Heart right ventricle (tissue), 16 donors: Measurements from ENCODE around the gene ERF. TPM values are rescaled to one million over a fixed set of nuclear protein-coding genes. Genes with fewer than 3 reads are reported as not detected.

Experiments
- ATAC-seq, 8 donors: fragments of 200-7000 bp; cut with Tn5 transposase; one replicate each; pipeline ENCODE4 v1.9.1; 2020; ENCODE audit warnings: mild to moderate bottlenecking in 8 of 8, moderate library complexity in 8 of 8, moderate number of reproducible peaks in 1 of 8
- DNase-seq, 2 donors: peaks; one replicate each; pipeline ENCODE4 v3.0.0-alpha.2; 2020
- H3K27ac ChIP-seq, 10 donors: fragments of 200-600 bp; sonication (generic) in 2 of 10; one replicate each; pipeline versions ENCODE4 v1.5.0 to v1.8.0; 2020 to 2022; ENCODE audit warnings: mild to moderate bottlenecking in 3 of 10
- H3K27me3 ChIP-seq, 7 donors: fragments of 200-600 bp; one replicate each; pipeline ENCODE4 v1.8.0; 2021 to 2022; ENCODE audit warnings: mild to moderate bottlenecking in 2 of 7
- H3K36me3 ChIP-seq, 9 donors: fragments of 200-600 bp; sonication (generic) in 1 of 9; one replicate each; pipeline versions ENCODE4 v1.5.0 to v1.8.0; 2020 to 2022; ENCODE audit warnings: mild to moderate bottlenecking in 2 of 9
- H3K4me1 ChIP-seq, 9 donors: fragments of 200-600 bp; sonication (generic) in 1 of 9; one replicate each; pipeline versions ENCODE4 v1.5.0 to v1.8.0; 2020 to 2022; ENCODE audit warnings: mild to moderate bottlenecking in 4 of 9
- H3K4me3 ChIP-seq, 10 donors: fragments of 200-600 bp; sonication (generic) in 2 of 10; one replicate each; pipeline versions ENCODE4 v1.5.0 to v1.8.0; 2020 to 2022; ENCODE audit warnings: mild to moderate bottlenecking in 7 of 10, moderate library complexity in 2 of 10
- H3K9me3 ChIP-seq, 11 donors: fragments of 200-600 bp in 10 of 11; sonication (generic) in 2 of 11; one replicate each; pipeline versions ENCODE4 v1.5.0 to v1.8.0; 2013 to 2022; ENCODE audit warnings: mild to moderate bottlenecking in 2 of 11, control low read depth in 1 of 11, moderate library complexity in 1 of 11
- WGBS, 2 donors: extraction: QIAGEN DNeasy Blood & Tissue Kit; methylation state at CpG; one replicate each; pipeline ENCODE4 v1.1.7; 2013; ENCODE audit warnings: inconsistent platforms in 1 of 2; 5-methylcytosine and 5-hydroxymethylcytosine counted together
- intact Hi-C, 10 donors: fragments of 100-400 bp; cut with DNase I; formaldehyde crosslinking; loops; one replicate each; pipeline versions ENCODE4 v1.11.1 to v1.14.2; 2022
- polyA plus RNA-seq, 2 donors: library from polyadenylated mRNA; stranded (reverse); fragments of 200-250 nt; gene quantifications; one replicate each; pipeline ENCODE4 v1.2.3, GENCODE V29; 2013
- total RNA-seq, 10 donors: library from RNA; stranded (reverse); fragmentation: NEBNext Ultra II Directional in 3 of 10; extraction: Animal tissue kit (Norgen Biotek cat#: 25700) in 3 of 10; gene quantifications; one replicate each; pipeline versions ENCODE4 v1.2.1 to v1.2.4, GENCODE V29; 2021 to 2023
- TF ChIP-seq, protein P1 (sequence below), 9 donors: fragments of 200-600 bp; sonication (generic) in 2 of 9; IDR thresholded peaks; one replicate each; pipeline versions ENCODE4 v1.5.0 to v1.8.0; 2021 to 2022; ENCODE audit warnings: antibody characterized with exemption in 9 of 9, mild to moderate bottlenecking in 5 of 9, moderate library complexity in 1 of 9
- donor health status: Arrhythmogenic right ventricular cardiomyopathy.
- donor health status: ischemic (EF 13 %, LVEDD 7.1; RV severe dilation, severe dysfunction).
- donor health status: healthy with polysubstance abuse.
- donor health status: DM: no; HTN: yes; CAD: no.
- donor health status: DM: no; HTN: no; CAD: no.
- donor health status: ischemic (EF 25% LVEDD 6.9; RV normal size, moderate dysfunction).
- donor health status: ischemic (EF 25% LVEDD 5.7; RV mildly dilated, moderate dysfunction).
- donor health status: healthy.
- donor health status: DM: yes; HTN: yes; CAD: no.
- donor health status: Ischemic cardiomyopathy.
- donor health status: ischemic (EF 35%, LVEDD 5.7; RV mildly dilated, moderate dysfunction).
- donor health status: nonischemic (EF 11% LVEDD 7.7; RV severe dilation, severe dysfunction).
- donor health status: DM: yes; HTN: yes; CAD: no.
- donor health status: PGD.
- donor health status: ischemic (EF 29% LVEDD 5.4; RV normal size, mild dysfunction).
- donor health status: nonischemic (EF 23%, LVEDD 6.1; RV moderate dilation, normal function).

Gene ERF
- total and polyA plus RNA-seq, 12 donors: 29.8 to 49.0 (median 32.9) TPM

DNA sequence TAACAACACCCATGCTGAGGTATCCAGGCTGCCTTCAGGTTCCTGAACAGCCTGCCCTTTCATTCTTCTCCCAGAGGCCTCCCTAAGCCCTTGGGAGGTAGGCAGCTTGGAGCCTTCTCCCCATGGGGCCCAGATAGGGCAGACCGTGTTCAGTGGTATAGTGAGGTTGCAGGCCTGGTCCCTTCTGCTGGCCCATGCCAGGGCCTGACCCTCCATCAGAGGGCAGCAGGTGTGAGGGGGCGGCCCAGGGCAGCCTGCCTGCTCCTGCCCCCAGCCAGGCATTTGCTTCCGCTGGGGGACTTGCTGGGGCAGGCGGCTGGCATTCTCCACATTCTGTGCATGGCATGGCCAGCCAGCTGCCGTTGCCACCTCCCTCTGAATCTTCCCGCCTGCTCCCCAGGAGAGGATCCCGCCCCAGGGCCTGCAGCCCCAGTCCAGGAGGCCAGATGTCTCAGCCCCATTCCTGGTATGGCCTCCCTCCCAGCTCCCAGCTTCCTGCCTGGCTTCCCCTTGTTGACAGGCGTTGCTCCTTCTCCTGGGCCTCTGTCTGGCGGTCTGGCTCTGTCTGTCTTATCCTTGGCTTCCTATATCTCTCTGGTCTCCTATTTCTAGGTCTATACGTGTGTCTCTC lies 23.0 kb upstream of the ERF start:
- peaks cover 0 to 38% (median 18%) of the 10 kb centered on the region in 9 donors for H3K36me3 ChIP-seq
- H3K27ac ChIP-seq: peak overlapping the region; percentile 31 to 99 (median 96)
- peak in 1 of 2 donors; percentile 40 for DNase-seq
- TF ChIP-seq, protein P1, sequence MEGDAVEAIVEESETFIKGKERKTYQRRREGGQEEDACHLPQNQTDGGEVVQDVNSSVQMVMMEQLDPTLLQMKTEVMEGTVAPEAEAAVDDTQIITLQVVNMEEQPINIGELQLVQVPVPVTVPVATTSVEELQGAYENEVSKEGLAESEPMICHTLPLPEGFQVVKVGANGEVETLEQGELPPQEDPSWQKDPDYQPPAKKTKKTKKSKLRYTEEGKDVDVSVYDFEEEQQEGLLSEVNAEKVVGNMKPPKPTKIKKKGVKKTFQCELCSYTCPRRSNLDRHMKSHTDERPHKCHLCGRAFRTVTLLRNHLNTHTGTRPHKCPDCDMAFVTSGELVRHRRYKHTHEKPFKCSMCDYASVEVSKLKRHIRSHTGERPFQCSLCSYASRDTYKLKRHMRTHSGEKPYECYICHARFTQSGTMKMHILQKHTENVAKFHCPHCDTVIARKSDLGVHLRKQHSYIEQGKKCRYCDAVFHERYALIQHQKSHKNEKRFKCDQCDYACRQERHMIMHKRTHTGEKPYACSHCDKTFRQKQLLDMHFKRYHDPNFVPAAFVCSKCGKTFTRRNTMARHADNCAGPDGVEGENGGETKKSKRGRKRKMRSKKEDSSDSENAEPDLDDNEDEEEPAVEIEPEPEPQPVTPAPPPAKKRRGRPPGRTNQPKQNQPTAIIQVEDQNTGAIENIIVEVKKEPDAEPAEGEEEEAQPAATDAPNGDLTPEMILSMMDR (IDR thresholded peaks at IDR 0.05): no peak
- H3K27me3 ChIP-seq: no peaks in the 10 kb centered on the region
- intact Hi-C loops: loop anchor here in 6 of 10 donors (2.0 kb wide), 2 partner anchors 31 to 33 kb away; no protein-coding TSS in a partner anchor
- H3K4me3 ChIP-seq: peak overlapping the region in 5 of 10 donors; percentile 4 to 89 (median 13)
- no peaks in the 10 kb centered on the region for H3K9me3 ChIP-seq
- H3K4me1 ChIP-seq: peaks cover 48 to 86% (median 75%) of the 10 kb centered on the region in 9 donors
- no peak for ATAC-seq
- 16 to 25% methylated on average over 10 of the region's 10 CpGs for WGBS, 2 donors

DNA sequence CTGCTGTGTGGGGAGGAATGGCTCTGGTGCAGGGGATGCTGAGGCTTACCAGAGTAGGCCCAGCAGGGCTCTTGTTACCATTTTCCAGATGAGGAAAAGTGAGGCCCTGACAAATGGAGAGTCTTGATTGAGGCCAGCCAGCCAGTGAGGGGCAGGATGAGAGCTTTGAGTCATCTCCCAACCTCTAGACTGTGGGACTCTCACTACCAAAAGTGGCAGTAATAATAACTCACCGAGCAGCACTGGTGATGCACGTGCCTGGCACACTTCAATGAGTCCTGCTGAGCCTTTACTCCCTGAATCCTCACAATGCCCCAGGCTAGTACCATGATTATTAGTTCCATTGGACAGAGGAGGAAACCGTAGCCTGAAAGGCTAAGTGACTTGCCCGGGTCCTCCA lies 21.9 kb upstream of the ERF start:
- Histone ChIP-seq H3K27ac (peak overlapping the region in 9 of 10 donors; percentile 0 to 99 (median 95)), H3K27me3 (no peaks in the 10 kb centered on the region), H3K4me3 (no peak overlapping the region), H3K4me1 (peaks cover 46 to 80% (median 65%) of the 10 kb centered on the region in 9 donors), H3K9me3 (no peaks in the 10 kb centered on the region), H3K36me3 (peaks cover 0 to 49% (median 27%) of the 10 kb centered on the region in 9 donors)
- TF ChIP-seq, protein P1 (IDR thresholded peaks at IDR 0.05): no peak
- intact Hi-C loops: no loop called here
- ATAC-seq (no peak), DNase-seq (no peak)
- 83 to 84% methylated on average over 4 of the region's 4 CpGs for WGBS, 2 donors

DNA sequence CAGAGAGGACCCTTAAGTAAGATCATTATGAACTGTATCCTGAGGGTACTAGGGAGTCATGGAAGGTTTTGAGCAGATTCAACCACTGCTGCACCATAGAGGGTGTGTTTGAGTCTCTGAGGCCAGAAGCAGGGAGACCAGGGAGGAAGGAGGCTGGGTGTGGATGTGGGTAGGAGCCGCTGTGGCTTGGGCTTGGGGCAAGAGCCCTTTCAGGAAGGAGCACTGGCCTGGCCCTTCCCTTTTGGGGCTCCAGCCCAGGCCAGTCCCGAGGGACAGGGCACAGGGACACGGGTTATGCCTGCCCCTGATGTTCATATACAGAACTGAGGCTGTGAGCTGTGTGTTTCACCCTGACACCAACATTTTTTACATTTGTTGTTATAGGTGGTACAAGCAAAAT lies 21.4 kb upstream of the ERF start:
- Histone ChIP-seq H3K36me3 (peaks cover 0 to 54% (median 27%) of the 10 kb centered on the region in 9 donors), H3K27me3 (no peaks in the 10 kb centered on the region), H3K27ac (peak overlapping the region in 7 of 10 donors; percentile 0 to 99 (median 95)), H3K4me1 (peaks cover 46 to 80% (median 64%) of the 10 kb centered on the region in 9 donors), H3K9me3 (no peaks in the 10 kb centered on the region), H3K4me3 (no peak overlapping the region)
- DNase-seq (peak in 1 of 2 donors; percentile 3), ATAC-seq (no peak)
- intact Hi-C loops: no loop called here
- TF ChIP-seq, protein P1 (IDR thresholded peaks at IDR 0.05): no peak
- WGBS, 2 donors: 51 to 54% methylated on average over 3 of the region's 3 CpGs

DNA sequence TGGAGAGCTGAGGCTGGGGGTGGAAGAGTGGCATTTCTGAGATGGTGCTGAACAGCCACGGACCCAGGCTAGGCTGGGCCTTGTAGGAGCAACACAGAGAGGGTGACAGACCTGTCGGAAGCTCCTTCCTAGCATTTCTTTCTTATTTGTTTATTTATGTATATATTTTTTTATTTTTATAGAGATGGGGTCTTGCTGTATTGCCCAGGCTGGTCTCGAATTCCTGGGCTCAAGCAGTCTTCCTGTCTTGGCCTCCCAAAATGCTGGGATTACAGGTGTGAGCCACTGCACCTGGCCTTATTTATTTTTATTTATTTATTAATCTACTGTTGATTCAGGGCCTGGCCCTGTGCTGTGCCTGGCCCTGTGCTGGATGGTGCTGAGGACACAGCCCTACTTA lies 20.6 kb upstream of the ERF start:
- ATAC-seq (no peak), DNase-seq (no peak)
- Histone ChIP-seq H3K27me3 (no peaks in the 10 kb centered on the region), H3K9me3 (no peaks in the 10 kb centered on the region), H3K36me3 (peaks cover 0 to 54% (median 27%) of the 10 kb centered on the region in 9 donors), H3K4me1 (peaks cover 49 to 80% (median 69%) of the 10 kb centered on the region in 9 donors), H3K4me3 (no peak overlapping the region), H3K27ac (peak overlapping the region in 6 of 10 donors; percentile 33 to 99 (median 96))
- WGBS, 2 donors: 90 to 94% methylated on average over 3 of the region's 3 CpGs
- intact Hi-C loops: no loop called here
- TF ChIP-seq, protein P1 (IDR thresholded peaks at IDR 0.05): no peak
